Measurements from ENCODE around the gene CD3G. TPM values are rescaled to one million over a fixed set of nuclear protein-coding genes. Genes with fewer than 3 reads are reported as not detected.
"Not testable (repeated sequence)": the region's sequence is repeated elsewhere in the genome, so short reads cannot be mapped to it uniquely, and the experiment has no call there.

Gene CD3G
- total and polyA plus RNA-seq, 10 donors = 1.4 to 30.5 (median 17.3) TPM

DNA sequence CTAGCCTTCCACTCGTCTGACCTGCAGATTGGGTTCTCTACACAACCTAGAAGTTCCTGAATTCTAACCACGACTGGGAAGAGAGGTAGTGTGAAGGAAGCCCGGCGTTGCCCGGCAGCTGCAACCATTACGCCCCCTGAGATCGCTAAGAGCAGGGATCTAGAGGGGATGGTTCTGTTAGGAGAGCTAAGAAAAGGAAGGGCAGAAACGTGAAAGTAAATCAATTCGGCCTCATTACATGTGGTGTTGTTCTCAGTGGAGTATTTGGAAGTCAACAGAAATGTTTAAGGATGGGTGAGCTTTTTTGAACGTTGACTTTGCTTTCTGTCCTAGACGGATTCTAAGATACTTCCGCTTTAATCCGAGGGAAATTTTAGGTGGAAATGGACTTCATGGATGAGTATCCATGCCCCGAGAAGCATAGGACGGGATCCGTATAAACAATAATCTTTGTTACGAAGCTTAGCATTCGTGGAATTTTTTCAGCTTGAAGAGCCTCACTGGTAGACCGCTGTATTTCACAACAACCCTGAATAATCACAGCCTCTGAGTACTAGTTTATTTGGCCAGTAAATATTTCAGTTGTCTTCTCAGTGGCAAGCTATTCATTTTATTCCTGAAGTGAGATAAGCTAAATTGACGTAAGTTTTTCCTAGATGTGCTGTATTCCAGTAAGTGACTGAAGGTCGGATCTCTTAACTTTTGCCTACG is 57.9 kb downstream of the CD3G start:
- Histone ChIP-seq H3K36me3 (peaks cover 0 to 48% (median 20%) of the 10 kb centered on the region in 6 donors), H3K9me3 (no peaks in the 10 kb centered on the region), H3K4me1 (peaks cover 25 to 87% (median 63%) of the 10 kb centered on the region in 6 donors), H3K27me3 (replicated peaks in 1 of 7) (no peaks in the 10 kb centered on the region), H3K4me3 (peak overlapping the region; percentile 85 to 99 (median 98)), H3K27ac (peak overlapping the region; percentile 86 to 93 (median 91))
- intact Hi-C loops (cut with DNase I; ENCODE audit: low total_unique reads) = no loop called here
- WGBS, 5 donors = 1 to 3% (median 2%) methylated on average over 22 of the region's 22 CpGs
- DNase-seq = no peak
- TF ChIP-seq, protein P1, sequence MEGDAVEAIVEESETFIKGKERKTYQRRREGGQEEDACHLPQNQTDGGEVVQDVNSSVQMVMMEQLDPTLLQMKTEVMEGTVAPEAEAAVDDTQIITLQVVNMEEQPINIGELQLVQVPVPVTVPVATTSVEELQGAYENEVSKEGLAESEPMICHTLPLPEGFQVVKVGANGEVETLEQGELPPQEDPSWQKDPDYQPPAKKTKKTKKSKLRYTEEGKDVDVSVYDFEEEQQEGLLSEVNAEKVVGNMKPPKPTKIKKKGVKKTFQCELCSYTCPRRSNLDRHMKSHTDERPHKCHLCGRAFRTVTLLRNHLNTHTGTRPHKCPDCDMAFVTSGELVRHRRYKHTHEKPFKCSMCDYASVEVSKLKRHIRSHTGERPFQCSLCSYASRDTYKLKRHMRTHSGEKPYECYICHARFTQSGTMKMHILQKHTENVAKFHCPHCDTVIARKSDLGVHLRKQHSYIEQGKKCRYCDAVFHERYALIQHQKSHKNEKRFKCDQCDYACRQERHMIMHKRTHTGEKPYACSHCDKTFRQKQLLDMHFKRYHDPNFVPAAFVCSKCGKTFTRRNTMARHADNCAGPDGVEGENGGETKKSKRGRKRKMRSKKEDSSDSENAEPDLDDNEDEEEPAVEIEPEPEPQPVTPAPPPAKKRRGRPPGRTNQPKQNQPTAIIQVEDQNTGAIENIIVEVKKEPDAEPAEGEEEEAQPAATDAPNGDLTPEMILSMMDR (IDR thresholded peaks at IDR 0.05 in 8 of 11, conservative IDR thresholded peaks at IDR 0.05 in 3 of 11) = peak in 1 of 11 experiments; percentile 1
- no peak for TF ChIP-seq POLR2A (IDR thresholded peaks at IDR 0.05)
- no peak for TF ChIP-seq POLR2AphosphoS5 (IDR thresholded peaks at IDR 0.05)

DNA sequence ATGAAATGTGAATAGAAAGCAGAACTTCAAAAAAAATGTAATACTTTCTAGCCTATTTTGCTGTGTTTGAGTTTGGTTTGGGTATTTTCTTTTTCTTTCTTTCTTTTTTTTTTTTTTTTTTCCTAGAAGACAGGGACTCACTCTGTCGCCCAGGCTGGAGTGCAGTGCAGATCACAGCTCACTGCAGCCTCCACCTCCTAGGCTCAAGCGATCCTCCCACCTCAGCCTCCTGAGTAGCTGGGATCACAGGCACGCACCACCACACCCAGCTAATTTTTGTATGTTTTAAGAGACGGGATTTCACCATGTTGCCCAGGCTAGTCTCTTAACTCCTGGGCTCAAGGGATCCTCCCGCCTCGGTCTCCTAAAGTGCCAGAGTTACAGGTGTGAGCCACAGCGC is 58.5 kb downstream of the CD3G start:
- Histone ChIP-seq H3K36me3 (peaks cover 0 to 48% (median 21%) of the 10 kb centered on the region in 6 donors), H3K27ac (peak overlapping the region in 5 of 8 donors; percentile 86 to 93 (median 91)), H3K4me1 (peaks cover 25 to 93% (median 63%) of the 10 kb centered on the region in 6 donors), H3K4me3 (peak overlapping the region; percentile 85 to 99 (median 98))
- intact Hi-C loops (cut with DNase I; ENCODE audit: low total_unique reads); H3K9me3 ChIP-seq; H3K27me3 ChIP-seq (replicated peaks in 1 of 7); DNase-seq: not testable (repeated sequence)
- 73 to 85% (median 78%) methylated on average over 7 of the region's 7 CpGs for WGBS, 5 donors

Small RNA genes lying within 50 kb of the gene (small RNA-seq; reads per million reads assigned to genes)
- gene AP001582.1 = 0 reads per million in 4 donors

Other genes starting within 250 kb of the CD3G start
- 1 to 10 TPM in 1 of 7 donors, under 1 TPM in 4, not detected in 2; 0.23 to 1.9 (median 0.47) TPM for gene SCN4B, start 191.5 kb upstream of the CD3G start, total RNA-seq
- under 1 TPM; 0.06 to 0.37 (median 0.14) TPM for gene SCN4B, start 191.5 kb upstream of the CD3G start, polyA plus RNA-seq
- under 1 TPM in 3 of 7 donors, not detected in 4; 0.03 to 0.15 (median 0.14) TPM for gene SCN2B, start 167.7 kb upstream of the CD3G start, total RNA-seq
- gene SCN2B, start 167.7 kb upstream of the CD3G start, polyA plus RNA-seq = under 1 TPM; 0.02 to 0.04 (median 0.03) TPM
- gene JAML, start 119.3 kb upstream of the CD3G start, total RNA-seq = 100 to 1,000 TPM in 2 of 7 donors, 10 to 100 TPM in 5; 45.5 to 180 (median 91.3) TPM
- 100 to 1,000 TPM in 1 of 3 donors, 10 to 100 TPM in 2; 18.2 to 154 (median 42.0) TPM for gene JAML, start 119.3 kb upstream of the CD3G start, polyA plus RNA-seq
- gene MPZL3, start 92.0 kb upstream of the CD3G start, total RNA-seq = 10 to 100 TPM in 3 of 7 donors, 1 to 10 TPM in 4; 4.3 to 12.9 (median 9.2) TPM
- gene MPZL3, start 92.0 kb upstream of the CD3G start, polyA plus RNA-seq = 1 to 10 TPM; 2.0 to 2.1 (median 2.1) TPM
- 10 to 100 TPM in 3 of 7 donors, 1 to 10 TPM in 4; 7.0 to 18.4 (median 9.8) TPM for gene MPZL2, start 80.0 kb upstream of the CD3G start, total RNA-seq
- gene MPZL2, start 80.0 kb upstream of the CD3G start, polyA plus RNA-seq = 1 to 10 TPM; 1.6 to 2.0 (median 1.8) TPM
- gene CD3E, start 39.6 kb upstream of the CD3G start, total RNA-seq = 10 to 100 TPM; 49.1 to 89.2 (median 60.0) TPM
- gene CD3E, start 39.6 kb upstream of the CD3G start, polyA plus RNA-seq = 10 to 100 TPM; 20.5 to 51.4 (median 32.9) TPM
- 10 to 100 TPM; 27.3 to 70.0 (median 43.0) TPM for gene CD3D, start 1.6 kb upstream of the CD3G start, total RNA-seq
- gene CD3D, start 1.6 kb upstream of the CD3G start, polyA plus RNA-seq = 10 to 100 TPM; 28.6 to 70.7 (median 31.7) TPM
- 10 to 100 TPM; 31.8 to 55.6 (median 42.8) TPM for gene UBE4A, start 15.3 kb downstream of the CD3G start, total RNA-seq
- 10 to 100 TPM; 13.0 to 17.8 (median 13.6) TPM for gene UBE4A, start 15.3 kb downstream of the CD3G start, polyA plus RNA-seq
- gene ATP5MG, start 57.3 kb downstream of the CD3G start, total RNA-seq = 100 to 1,000 TPM in 4 of 7 donors, 10 to 100 TPM in 3; 34.5 to 154 (median 135) TPM
- 100 to 1,000 TPM; 178 to 258 (median 232) TPM for gene ATP5MG, start 57.3 kb downstream of the CD3G start, polyA plus RNA-seq
- gene KMT2A, start 92.1 kb downstream of the CD3G start, total RNA-seq = 100 to 1,000 TPM in 6 of 7 donors, 10 to 100 TPM in 1; 97.4 to 134 (median 105) TPM
- gene KMT2A, start 92.1 kb downstream of the CD3G start, polyA plus RNA-seq = 10 to 100 TPM in 1 of 3 donors, 1 to 10 TPM in 2; 5.9 to 11.9 (median 7.9) TPM
- under 1 TPM in 1 of 7 donors, not detected in 6; 0.97 TPM for gene TTC36, start 183.1 kb downstream of the CD3G start, total RNA-seq
- under 1 TPM in 2 of 3 donors, not detected in 1; 0.09 to 0.13 TPM for gene TTC36, start 183.1 kb downstream of the CD3G start, polyA plus RNA-seq
- 10 to 100 TPM in 5 of 7 donors, 1 to 10 TPM in 2; 8.5 to 23.8 (median 12.6) TPM for gene TMEM25, start 186.8 kb downstream of the CD3G start, total RNA-seq
- 1 to 10 TPM; 5.2 to 7.0 (median 6.5) TPM for gene TMEM25, start 186.8 kb downstream of the CD3G start, polyA plus RNA-seq
- 10 to 100 TPM in 6 of 7 donors, 1 to 10 TPM in 1; 10.0 to 21.9 (median 16.9) TPM for gene IFT46, start 221.6 kb downstream of the CD3G start, total RNA-seq
- gene IFT46, start 221.6 kb downstream of the CD3G start, polyA plus RNA-seq = 10 to 100 TPM; 12.4 to 17.2 (median 13.9) TPM
- gene ARCN1, start 228.1 kb downstream of the CD3G start, total RNA-seq = 100 to 1,000 TPM in 2 of 7 donors, 10 to 100 TPM in 5; 75.1 to 106 (median 98.8) TPM
- gene ARCN1, start 228.1 kb downstream of the CD3G start, polyA plus RNA-seq = 10 to 100 TPM; 33.8 to 49.9 (median 41.3) TPM

All from spleen (tissue), 11 donors.